ENCODE measurements around the gene ZNF805.

Gene ZNF805

DNA sequence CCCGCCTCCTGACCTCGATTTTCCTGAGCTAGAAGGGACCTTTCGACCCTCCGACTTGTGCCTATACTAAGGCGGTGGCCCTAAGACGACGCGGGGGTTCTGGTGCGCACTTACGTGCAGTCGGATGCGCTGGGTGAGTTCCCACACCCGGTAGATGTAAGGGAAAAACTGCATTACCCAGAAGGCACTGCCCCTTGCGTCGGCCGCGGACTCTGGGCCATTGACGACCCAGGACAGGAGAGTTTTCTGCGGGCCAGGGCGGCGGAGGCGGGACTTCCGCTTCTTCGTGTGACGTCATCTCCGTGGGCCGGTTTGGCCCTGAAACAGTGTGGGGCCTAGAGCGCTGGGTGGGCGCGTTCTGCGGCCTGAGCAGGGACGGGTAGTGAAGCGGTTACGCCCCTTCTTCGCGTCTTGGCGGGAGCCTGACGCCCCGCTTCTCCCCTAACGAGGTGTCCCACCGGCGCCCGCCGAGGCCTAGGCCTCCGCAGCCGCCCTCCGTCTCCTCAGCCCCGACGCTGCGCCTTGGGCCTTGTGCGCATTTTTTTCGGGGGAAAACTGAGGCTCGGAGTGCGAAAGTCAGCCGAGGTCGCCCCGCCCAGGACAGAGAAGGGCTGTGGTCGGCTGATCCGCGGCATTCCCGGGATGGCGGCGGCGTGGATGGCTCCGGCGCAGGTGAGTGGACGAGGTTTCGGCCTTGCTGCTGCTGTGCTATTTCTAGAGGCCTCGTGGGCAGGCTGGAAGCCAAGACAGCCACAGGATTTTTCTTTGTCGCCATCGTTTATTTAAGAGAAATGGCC is 39.9 kb downstream of the ZNF805 start, which contains the start of gene ZNF460 (continued):
- TF ChIP-seq SCRT1 (tag by site-specific recombination; IDR thresholded peaks at IDR 0.05; ENCODE audit: borderline replicate concordance) (no peak), EGR2 (tag by site-specific recombination; IDR thresholded peaks at IDR 0.05; ENCODE audit: low read depth) (peak; percentile 73), GLIS2 (tag by site-specific recombination; IDR thresholded peaks at IDR 0.05) (peak; percentile 32; the same call in 1 of the 2 replicates), ZBTB7A (tag by site-specific recombination; IDR thresholded peaks at IDR 0.05; ENCODE audit: low read depth) (peak; percentile 60; the same call in 1 of the 2 replicates), HOXD13 (CRISPR knock-in tag; IDR thresholded peaks at IDR 0.05; ENCODE audit: borderline replicate concordance) (0 out of 2 replicates have a peak, but pooled peaks have one; percentile 12), ZNF501 (tag by site-specific recombination; IDR thresholded peaks at IDR 0.05) (peak; percentile 66), ZNF561 (tag by site-specific recombination; IDR thresholded peaks at IDR 0.05; ENCODE audit: borderline replicate concordance) (no peak; the same call in 1 of the 2 replicates), ZNF585B (tag by site-specific recombination; IDR thresholded peaks at IDR 0.05) (no peak), ZNF658 (tag by site-specific recombination; IDR thresholded peaks at IDR 0.05) (no peak), ZFP37 (tag by site-specific recombination; IDR thresholded peaks at IDR 0.05) (0 out of 2 replicates have a peak, but pooled peaks have one; percentile 16), ZSCAN30 (tag by site-specific recombination; IDR thresholded peaks at IDR 0.05) (peak; percentile 60), ZNF274 (IDR thresholded peaks at IDR 0.05; ENCODE audit: low read length) (no peak), ZNF274 (tag by site-specific recombination; IDR thresholded peaks at IDR 0.05; ENCODE audit: borderline replicate concordance) (no peak), GLI4 (tag by site-specific recombination; IDR thresholded peaks at IDR 0.05) (peak; percentile 84; the same call in 1 of the 2 replicates), ZNF623 (tag by site-specific recombination; IDR thresholded peaks at IDR 0.05) (no peak), TRIM28 (IDR thresholded peaks at IDR 0.05; ENCODE audit: borderline replicate concordance, low read length) (no peak), ZXDB (tag by site-specific recombination; IDR thresholded peaks at IDR 0.05) (peak; percentile 79), GLIS1 (tag by site-specific recombination; IDR thresholded peaks at IDR 0.05) (peak; percentile 34), SP3 (tag by site-specific recombination; IDR thresholded peaks at IDR 0.05) (peak; percentile 75), ZNF629 (tag by site-specific recombination; IDR thresholded peaks at IDR 0.05) (peak; percentile 91), ZNF391 (tag by site-specific recombination; IDR thresholded peaks at IDR 0.05; ENCODE audit: borderline replicate concordance, low read depth) (0 out of 2 replicates have a peak, but pooled peaks have one; percentile 26)
- TF ChIP-seq, protein P1, sequence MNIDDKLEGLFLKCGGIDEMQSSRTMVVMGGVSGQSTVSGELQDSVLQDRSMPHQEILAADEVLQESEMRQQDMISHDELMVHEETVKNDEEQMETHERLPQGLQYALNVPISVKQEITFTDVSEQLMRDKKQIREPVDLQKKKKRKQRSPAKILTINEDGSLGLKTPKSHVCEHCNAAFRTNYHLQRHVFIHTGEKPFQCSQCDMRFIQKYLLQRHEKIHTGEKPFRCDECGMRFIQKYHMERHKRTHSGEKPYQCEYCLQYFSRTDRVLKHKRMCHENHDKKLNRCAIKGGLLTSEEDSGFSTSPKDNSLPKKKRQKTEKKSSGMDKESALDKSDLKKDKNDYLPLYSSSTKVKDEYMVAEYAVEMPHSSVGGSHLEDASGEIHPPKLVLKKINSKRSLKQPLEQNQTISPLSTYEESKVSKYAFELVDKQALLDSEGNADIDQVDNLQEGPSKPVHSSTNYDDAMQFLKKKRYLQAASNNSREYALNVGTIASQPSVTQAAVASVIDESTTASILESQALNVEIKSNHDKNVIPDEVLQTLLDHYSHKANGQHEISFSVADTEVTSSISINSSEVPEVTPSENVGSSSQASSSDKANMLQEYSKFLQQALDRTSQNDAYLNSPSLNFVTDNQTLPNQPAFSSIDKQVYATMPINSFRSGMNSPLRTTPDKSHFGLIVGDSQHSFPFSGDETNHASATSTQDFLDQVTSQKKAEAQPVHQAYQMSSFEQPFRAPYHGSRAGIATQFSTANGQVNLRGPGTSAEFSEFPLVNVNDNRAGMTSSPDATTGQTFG (tag by site-specific recombination; IDR thresholded peaks at IDR 0.05; ENCODE audit: borderline replicate concordance) = no peak
- TF ChIP-seq, protein P2, sequence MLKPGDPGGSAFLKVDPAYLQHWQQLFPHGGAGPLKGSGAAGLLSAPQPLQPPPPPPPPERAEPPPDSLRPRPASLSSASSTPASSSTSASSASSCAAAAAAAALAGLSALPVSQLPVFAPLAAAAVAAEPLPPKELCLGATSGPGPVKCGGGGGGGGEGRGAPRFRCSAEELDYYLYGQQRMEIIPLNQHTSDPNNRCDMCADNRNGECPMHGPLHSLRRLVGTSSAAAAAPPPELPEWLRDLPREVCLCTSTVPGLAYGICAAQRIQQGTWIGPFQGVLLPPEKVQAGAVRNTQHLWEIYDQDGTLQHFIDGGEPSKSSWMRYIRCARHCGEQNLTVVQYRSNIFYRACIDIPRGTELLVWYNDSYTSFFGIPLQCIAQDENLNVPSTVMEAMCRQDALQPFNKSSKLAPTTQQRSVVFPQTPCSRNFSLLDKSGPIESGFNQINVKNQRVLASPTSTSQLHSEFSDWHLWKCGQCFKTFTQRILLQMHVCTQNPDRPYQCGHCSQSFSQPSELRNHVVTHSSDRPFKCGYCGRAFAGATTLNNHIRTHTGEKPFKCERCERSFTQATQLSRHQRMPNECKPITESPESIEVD (tag by site-specific recombination; IDR thresholded peaks at IDR 0.05) = no peak
- TF ChIP-seq, protein P3, sequence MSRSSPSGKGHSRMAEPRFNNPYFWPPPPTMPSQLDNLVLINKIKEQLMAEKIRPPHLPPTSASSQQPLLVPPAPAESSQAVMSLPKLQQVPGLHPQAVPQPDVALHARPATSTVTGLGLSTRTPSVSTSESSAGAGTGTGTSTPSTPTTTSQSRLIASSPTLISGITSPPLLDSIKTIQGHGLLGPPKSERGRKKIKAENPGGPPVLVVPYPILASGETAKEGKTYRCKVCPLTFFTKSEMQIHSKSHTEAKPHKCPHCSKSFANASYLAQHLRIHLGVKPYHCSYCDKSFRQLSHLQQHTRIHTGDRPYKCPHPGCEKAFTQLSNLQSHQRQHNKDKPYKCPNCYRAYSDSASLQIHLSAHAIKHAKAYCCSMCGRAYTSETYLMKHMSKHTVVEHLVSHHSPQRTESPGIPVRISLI (tag by site-specific recombination; IDR thresholded peaks at IDR 0.05) = peak; percentile 91
- TF ChIP-seq, protein P4, sequence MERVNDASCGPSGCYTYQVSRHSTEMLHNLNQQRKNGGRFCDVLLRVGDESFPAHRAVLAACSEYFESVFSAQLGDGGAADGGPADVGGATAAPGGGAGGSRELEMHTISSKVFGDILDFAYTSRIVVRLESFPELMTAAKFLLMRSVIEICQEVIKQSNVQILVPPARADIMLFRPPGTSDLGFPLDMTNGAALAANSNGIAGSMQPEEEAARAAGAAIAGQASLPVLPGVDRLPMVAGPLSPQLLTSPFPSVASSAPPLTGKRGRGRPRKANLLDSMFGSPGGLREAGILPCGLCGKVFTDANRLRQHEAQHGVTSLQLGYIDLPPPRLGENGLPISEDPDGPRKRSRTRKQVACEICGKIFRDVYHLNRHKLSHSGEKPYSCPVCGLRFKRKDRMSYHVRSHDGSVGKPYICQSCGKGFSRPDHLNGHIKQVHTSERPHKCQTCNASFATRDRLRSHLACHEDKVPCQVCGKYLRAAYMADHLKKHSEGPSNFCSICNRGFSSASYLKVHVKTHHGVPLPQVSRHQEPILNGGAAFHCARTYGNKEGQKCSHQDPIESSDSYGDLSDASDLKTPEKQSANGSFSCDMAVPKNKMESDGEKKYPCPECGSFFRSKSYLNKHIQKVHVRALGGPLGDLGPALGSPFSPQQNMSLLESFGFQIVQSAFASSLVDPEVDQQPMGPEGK (tag by site-specific recombination; IDR thresholded peaks at IDR 0.05) = peak; percentile 47
- TF ChIP-seq, protein P5, sequence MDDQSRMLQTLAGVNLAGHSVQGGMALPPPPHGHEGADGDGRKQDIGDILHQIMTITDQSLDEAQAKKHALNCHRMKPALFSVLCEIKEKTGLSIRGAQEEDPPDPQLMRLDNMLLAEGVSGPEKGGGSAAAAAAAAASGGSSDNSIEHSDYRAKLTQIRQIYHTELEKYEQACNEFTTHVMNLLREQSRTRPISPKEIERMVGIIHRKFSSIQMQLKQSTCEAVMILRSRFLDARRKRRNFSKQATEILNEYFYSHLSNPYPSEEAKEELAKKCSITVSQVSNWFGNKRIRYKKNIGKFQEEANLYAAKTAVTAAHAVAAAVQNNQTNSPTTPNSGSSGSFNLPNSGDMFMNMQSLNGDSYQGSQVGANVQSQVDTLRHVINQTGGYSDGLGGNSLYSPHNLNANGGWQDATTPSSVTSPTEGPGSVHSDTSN (CRISPR knock-in tag; IDR thresholded peaks at IDR 0.05) = peak; percentile 82; the same call in 1 of the 2 replicates
- TF ChIP-seq, protein P6, sequence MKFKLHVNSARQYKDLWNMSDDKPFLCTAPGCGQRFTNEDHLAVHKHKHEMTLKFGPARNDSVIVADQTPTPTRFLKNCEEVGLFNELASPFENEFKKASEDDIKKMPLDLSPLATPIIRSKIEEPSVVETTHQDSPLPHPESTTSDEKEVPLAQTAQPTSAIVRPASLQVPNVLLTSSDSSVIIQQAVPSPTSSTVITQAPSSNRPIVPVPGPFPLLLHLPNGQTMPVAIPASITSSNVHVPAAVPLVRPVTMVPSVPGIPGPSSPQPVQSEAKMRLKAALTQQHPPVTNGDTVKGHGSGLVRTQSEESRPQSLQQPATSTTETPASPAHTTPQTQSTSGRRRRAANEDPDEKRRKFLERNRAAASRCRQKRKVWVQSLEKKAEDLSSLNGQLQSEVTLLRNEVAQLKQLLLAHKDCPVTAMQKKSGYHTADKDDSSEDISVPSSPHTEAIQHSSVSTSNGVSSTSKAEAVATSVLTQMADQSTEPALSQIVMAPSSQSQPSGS (tag by site-specific recombination; IDR thresholded peaks at IDR 0.05; ENCODE audit: low read depth) = peak; percentile 99
- TF ChIP-seq, protein P7, sequence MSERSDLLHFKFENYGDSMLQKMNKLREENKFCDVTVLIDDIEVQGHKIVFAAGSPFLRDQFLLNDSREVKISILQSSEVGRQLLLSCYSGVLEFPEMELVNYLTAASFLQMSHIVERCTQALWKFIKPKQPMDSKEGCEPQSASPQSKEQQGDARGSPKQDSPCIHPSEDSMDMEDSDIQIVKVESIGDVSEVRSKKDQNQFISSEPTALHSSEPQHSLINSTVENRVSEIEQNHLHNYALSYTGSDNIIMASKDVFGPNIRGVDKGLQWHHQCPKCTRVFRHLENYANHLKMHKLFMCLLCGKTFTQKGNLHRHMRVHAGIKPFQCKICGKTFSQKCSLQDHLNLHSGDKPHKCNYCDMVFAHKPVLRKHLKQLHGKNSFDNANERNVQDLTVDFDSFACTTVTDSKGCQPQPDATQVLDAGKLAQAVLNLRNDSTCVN (tag by site-specific recombination; optimal IDR thresholded peaks at IDR 0.05) = peak; percentile 61
